K562 (cell line): Measurements from ENCODE around the gene KRTAP9-2. TPM values are rescaled to one million over a fixed set of nuclear protein-coding genes. Genes with fewer than 3 reads are reported as not detected.
"Not testable (repeated sequence)": the region's sequence is repeated elsewhere in the genome, so short reads cannot be mapped to it uniquely, and the experiment has no call there.

Experiments
- ATAC-seq: fragments of 200-7000 bp; cut with Tn5 transposase; 3 replicates; pipeline ENCODE4 v1.9.1; 2020; ENCODE audit warnings: moderate library complexity
- BruUV-seq: library from RNA; stranded (reverse); fragments of 400-500 nt; replicated peaks from 2 replicates; lab custom pipeline; 2021; lab: Mats Ljungman, UMichigan
- CTCF ChIA-PET: fragments of 300-600 bp; formaldehyde crosslinking; extraction: SDS; loops from one replicate; lab custom pipeline; 2021; ENCODE audit warnings: low intra/inter-chr PET ratio; lab: Yijun Ruan, JAX
- POLR2A ChIA-PET: fragments of 300-600, 350-650 bp; sonication (Branson Sonifier 250); formaldehyde crosslinking; extraction: SDS; loops from one replicate; lab custom pipeline; 2021; ENCODE audit warnings: antibody characterized with exemption, inconsistent platforms; lab: Yijun Ruan, JAX
- DNase-seq, 4 experiments: peaks; one replicate each; pipeline versions ENCODE4 v3.0.0 to v3.0.0-alpha.2; 2011 to 2018; ENCODE audit warnings: low spot score in 3 of 4, mixed read lengths in 3 of 4; ENCODE audit errors: extremely low read depth in 1 of 4
- FAIRE-seq: peaks from 2 replicates; lab custom pipeline; 2011; peaks lifted over from hg19 to GRCh38; lab: Jason Lieb, UNC
- H2AFZ ChIP-seq: 2 replicates; pipeline ENCODE4 v1.6.0; 2011; ENCODE audit warnings: low read depth, low read length, control low read depth, inconsistent platforms
- H3K27ac ChIP-seq: fragments of 200-600 bp; 3 replicates; pipeline ENCODE4 v1.8.0; 2011; ENCODE audit warnings: low read depth, mild to moderate bottlenecking, control low read depth, inconsistent platforms, low read length, moderate library complexity, mixed read lengths; ENCODE audit errors: extremely low read depth
- H3K27me3 ChIP-seq, 2 experiments: fragments of 300-600 bp in 1 of 2; 2 replicates in 1 of 2; 3 replicates in 1 of 2; pipeline versions ENCODE4 v1.6.0 to v1.8.0; 2011; ENCODE audit warnings: inconsistent platforms in 2 of 2, low read length in 2 of 2, mild to moderate bottlenecking in 1 of 2, mixed read lengths in 1 of 2, moderate library complexity in 1 of 2; ENCODE audit not compliant: control insufficient read depth in 2 of 2, insufficient read depth in 2 of 2
- H3K36me3 ChIP-seq: fragments of 300-600 bp; 3 replicates; pipeline ENCODE4 v1.8.0; 2011; ENCODE audit warnings: mild to moderate bottlenecking, low read length, inconsistent platforms; ENCODE audit not compliant: control insufficient read depth, insufficient read depth
- H3K4me1 ChIP-seq, 2 experiments: fragments of 200-600 bp in 1 of 2; replicated peaks in 1 of 2; 2 replicates in 1 of 2; 3 replicates in 1 of 2; pipeline versions ENCODE4 v1.5.1 to v1.8.0; 2011; ENCODE audit warnings: inconsistent platforms in 2 of 2, low read length in 2 of 2, mild to moderate bottlenecking in 1 of 2, mixed read lengths in 1 of 2, moderate library complexity in 1 of 2; ENCODE audit not compliant: control insufficient read depth in 2 of 2, insufficient read depth in 2 of 2
- H3K4me2 ChIP-seq: 2 replicates; pipeline ENCODE4 v1.6.1; 2011; ENCODE audit warnings: low read length, control low read depth, inconsistent platforms, mixed read lengths; ENCODE audit not compliant: insufficient read depth
- H3K4me3 ChIP-seq: fragments of 200-600 bp; sonication (generic), shearing (Covaris generic); 2 replicates; pipeline ENCODE4 v1.5.1; 2016; ENCODE audit warnings: control low read depth, inconsistent platforms
- H3K79me2 ChIP-seq: fragments of 200-600 bp; 3 replicates; pipeline ENCODE4 v1.8.0; 2011; ENCODE audit warnings: low read length, inconsistent platforms; ENCODE audit not compliant: control insufficient read depth, insufficient read depth
- H3K9ac ChIP-seq, 2 experiments: 2 replicates each; pipeline versions ENCODE4 v1.6.0 to v1.6.1; 2011; ENCODE audit warnings: low read depth in 2 of 2, low read length in 2 of 2, control low read depth in 1 of 2, inconsistent platforms in 1 of 2, mild to moderate bottlenecking in 1 of 2, mixed read lengths in 1 of 2; ENCODE audit not compliant: insufficient read depth in 1 of 2
- H3K9me1 ChIP-seq: one replicate; pipeline ENCODE4 v1.6.0; 2011; ENCODE audit warnings: inconsistent platforms, mild to moderate bottlenecking, low read length, moderate library complexity; ENCODE audit not compliant: control insufficient read depth, insufficient read depth
- H3K9me3 ChIP-seq: replicated peaks from 2 replicates; pipeline ENCODE4 v1.5.1; 2011; ENCODE audit warnings: low read depth, low read length, inconsistent platforms; ENCODE audit not compliant: control insufficient read depth, insufficient read depth
- H4K20me1 ChIP-seq: replicated peaks from 2 replicates; pipeline ENCODE4 v1.6.1; 2011; ENCODE audit warnings: low read length, inconsistent platforms, mixed read lengths; ENCODE audit not compliant: control insufficient read depth, insufficient read depth
- WGBS: fragments of 100-300 bp; shearing (Covaris generic); methylation state at CpG from one replicate; pipeline ENCODE4 v1.1.6; 2016; ENCODE audit warnings: low coverage, mixed read lengths; ENCODE audit not compliant: insufficient coverage; ENCODE audit errors: missing lambda C conversion rate; 5-methylcytosine and 5-hydroxymethylcytosine counted together
- in situ Hi-C: fragments of 300-500 bp; cut with MboI; formaldehyde crosslinking; loops from 4 replicates; pipeline ENCODE4 v1.15.0; 2018; ENCODE audit warnings: inconsistent platforms, mixed read lengths
- intact Hi-C: fragments of 100-400 bp; cut with micrococcal nuclease; formaldehyde crosslinking; loops from 2 replicates; pipeline ENCODE4 v1.14.2; 2022
- polyA plus RNA-seq, 8 experiments: library from polyadenylated mRNA; depleted of rRNA in 4 of 8; stranded (reverse) in 5 of 8; unstranded in 3 of 8; fragments of >200 nt; fragmentation: Nextera tagmentation in 2 of 8; fragmentation: Illumina TruSeq in 1 of 8; extraction: Ambion mirVana in 2 of 8; extraction: Trizol in 1 of 8; gene quantifications; 2 replicates each; pipeline versions ENCODE4 v1.2.1 to v1.2.3, GENCODE V29; 2011 to 2014; ENCODE audit warnings: inconsistent platforms in 1 of 8, missing spikeins in 1 of 8
- total RNA-seq, 7 experiments: library from RNA; depleted of rRNA in 6 of 7; stranded (reverse); fragments of >200 nt in 6 of 7; fragmentation: Illumina TruSeq in 2 of 7; extraction: Trizol in 2 of 7; gene quantifications; 2 replicates each; pipeline versions ENCODE4 v1.2.1 to v1.2.3, GENCODE V29; 2011 to 2021; ENCODE audit warnings: low replicate concordance in 1 of 7
- TF ChIP-seq, protein P1 (sequence below): fragments of 450-650 bp; formaldehyde crosslinking; IDR thresholded peaks from 2 replicates; pipeline ENCODE4 v1.4.0; 2020; ENCODE audit warnings: mild to moderate bottlenecking, moderate library complexity

KRTAP9-2 gene
- total and polyA plus RNA-seq, 9 of the 15 experiments (the other 6 are each of a cell fraction or from before 2014, with no cell fraction given), result not detected

DNA sequence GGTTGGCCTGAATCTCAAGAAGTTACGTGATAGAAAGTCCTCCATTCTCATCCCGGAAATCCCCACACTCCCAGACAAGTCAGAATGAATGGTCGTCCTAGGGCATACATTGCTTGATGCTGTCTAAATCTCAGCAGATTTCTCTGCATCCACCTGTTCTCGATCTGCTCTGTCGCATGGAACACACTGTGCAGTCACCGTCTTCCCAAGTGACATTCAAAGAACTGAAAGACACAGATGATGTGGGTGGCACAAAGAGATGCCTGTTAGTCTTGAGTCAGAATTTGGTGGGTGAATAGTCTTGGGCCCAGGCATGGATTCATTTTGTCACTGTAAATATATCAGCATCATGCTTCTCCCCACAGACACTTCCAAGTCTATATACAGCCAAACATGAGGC lies 5.3 kb downstream of the KRTAP9-2 start (continued):
- TF ChIP-seq, protein P1, sequence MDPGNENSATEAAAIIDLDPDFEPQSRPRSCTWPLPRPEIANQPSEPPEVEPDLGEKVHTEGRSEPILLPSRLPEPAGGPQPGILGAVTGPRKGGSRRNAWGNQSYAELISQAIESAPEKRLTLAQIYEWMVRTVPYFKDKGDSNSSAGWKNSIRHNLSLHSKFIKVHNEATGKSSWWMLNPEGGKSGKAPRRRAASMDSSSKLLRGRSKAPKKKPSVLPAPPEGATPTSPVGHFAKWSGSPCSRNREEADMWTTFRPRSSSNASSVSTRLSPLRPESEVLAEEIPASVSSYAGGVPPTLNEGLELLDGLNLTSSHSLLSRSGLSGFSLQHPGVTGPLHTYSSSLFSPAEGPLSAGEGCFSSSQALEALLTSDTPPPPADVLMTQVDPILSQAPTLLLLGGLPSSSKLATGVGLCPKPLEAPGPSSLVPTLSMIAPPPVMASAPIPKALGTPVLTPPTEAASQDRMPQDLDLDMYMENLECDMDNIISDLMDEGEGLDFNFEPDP (CRISPR knock-in tag), result no peak

DNA sequence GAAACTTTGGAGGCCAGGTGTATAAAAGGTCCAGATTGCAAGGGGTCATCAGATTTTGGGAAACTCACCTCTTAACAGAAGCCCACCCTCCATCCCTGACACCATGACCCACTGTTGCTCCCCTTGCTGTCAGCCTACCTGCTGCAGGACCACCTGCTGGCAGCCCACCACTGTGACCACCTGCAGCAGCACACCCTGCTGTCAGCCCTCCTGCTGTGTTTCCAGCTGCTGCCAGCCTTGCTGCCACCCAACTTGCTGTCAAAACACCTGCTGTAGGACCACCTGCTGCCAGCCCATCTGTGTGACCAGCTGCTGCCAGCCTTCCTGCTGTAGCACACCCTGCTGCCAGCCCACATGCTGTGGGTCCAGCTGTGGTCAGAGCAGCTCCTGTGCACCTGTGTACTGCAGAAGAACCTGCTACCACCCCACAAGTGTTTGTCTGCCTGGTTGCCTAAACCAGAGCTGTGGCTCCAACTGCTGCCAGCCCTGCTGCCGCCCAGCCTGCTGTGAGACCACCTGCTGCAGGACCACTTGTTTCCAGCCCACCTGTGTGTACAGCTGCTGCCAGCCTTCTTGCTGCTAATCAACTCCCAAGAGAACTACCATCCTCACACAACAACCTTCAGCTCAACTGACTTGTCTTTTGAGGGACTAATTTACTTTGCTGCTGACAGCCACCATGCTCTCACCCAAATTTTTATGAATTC lies 6.1 kb downstream of the KRTAP9-2 start, which contains the start of gene KRTAP9-3:
Gene KRTAP9-3, plus strand, starts transcription at position 51 of the 707 bp plus-strand sequence. Its CDS starts 53 bp downstream, at position 104.
- FAIRE-seq, H3K9me3 ChIP-seq, H3K27me3 ChIP-seq, H3K9ac ChIP-seq, H2AFZ ChIP-seq, CTCF ChIA-PET, H3K36me3 ChIP-seq, H4K20me1 ChIP-seq, DNase-seq, H3K9me1 ChIP-seq, H3K27ac ChIP-seq, intact Hi-C loops, in situ Hi-C loops, BruUV-seq, H3K4me3 ChIP-seq, ATAC-seq, H3K4me1 ChIP-seq, H3K79me2 ChIP-seq, H3K4me2 ChIP-seq: not testable (repeated sequence)
- POLR2A ChIA-PET, result interaction anchor here (0.7 kb wide), 1 partner anchor 457 kb away, joined by 3 read pairs; no protein-coding TSS in a partner anchor
- WGBS, result 0% methylated on average over 1 of the region's 1 CpG

GRCh38 chr17:41237116-41237515 lies 10.7 kb downstream of the KRTAP9-2 start:
- intact Hi-C loops, POLR2A ChIA-PET, H3K4me2 ChIP-seq, H4K20me1 ChIP-seq, H3K4me1 ChIP-seq, H3K9me1 ChIP-seq, H3K4me3 ChIP-seq, H3K27me3 ChIP-seq, H3K36me3 ChIP-seq, BruUV-seq, DNase-seq, H3K79me2 ChIP-seq, H3K27ac ChIP-seq, CTCF ChIA-PET, FAIRE-seq, in situ Hi-C loops, H3K9me3 ChIP-seq, H2AFZ ChIP-seq, H3K9ac ChIP-seq, ATAC-seq: not testable (repeated sequence)
- 0% methylated on average over 4 of the region's 4 CpGs for WGBS

GRCh38 chr17:41237949-41238437 lies 11.5 kb downstream of the KRTAP9-2 start, which contains the start of gene KRTAP9-8:
KRTAP9-8 (plus strand) TSS chr17:41237999; CDS start chr17:41238052, 53 bp downstream.
- H3K9ac ChIP-seq, CTCF ChIA-PET, DNase-seq, H4K20me1 ChIP-seq, H3K9me3 ChIP-seq, H3K4me2 ChIP-seq, BruUV-seq, H3K4me1 ChIP-seq, H3K79me2 ChIP-seq, H2AFZ ChIP-seq, H3K27ac ChIP-seq, H3K36me3 ChIP-seq, in situ Hi-C loops, ATAC-seq, intact Hi-C loops, H3K27me3 ChIP-seq, H3K4me3 ChIP-seq, H3K9me1 ChIP-seq, FAIRE-seq, POLR2A ChIA-PET: not testable (repeated sequence)
- 0% methylated on average over 2 of the region's 3 CpGs for WGBS
